Panc1 (cell line): ENCODE data around the gene UBALD2. TPM values are rescaled to one million over a fixed set of nuclear protein-coding genes. Genes with fewer than 3 reads are reported as not detected.

Experiments used
- ATAC-seq: fragments of 200-7000 bp; cut with Tn5 transposase; 2 replicates; pipeline ENCODE4 v1.9.1; 2020; ENCODE audit warnings: mild to moderate bottlenecking, moderate library complexity
- BruUV-seq: library from RNA; stranded (reverse); fragments of 400-500 nt; replicated peaks from 2 replicates; lab custom pipeline; 2021; lab: Mats Ljungman, UMichigan
- CTCF ChIA-PET: fragments of 300-600 bp; sonication (Branson Sonifier 250); formaldehyde crosslinking; loops from one replicate; lab custom pipeline; 2022; ENCODE audit warnings: antibody characterized with exemption; lab: Charles Lee
- POLR2A ChIA-PET: fragments of 300-600 bp; sonication (Branson Sonifier 250); formaldehyde crosslinking; loops from one replicate; lab custom pipeline; 2022; ENCODE audit warnings: antibody characterized with exemption; lab: Charles Lee
- DNase-seq: peaks from one replicate; pipeline ENCODE4 v3.0.0-alpha.2; 2010; ENCODE audit warnings: low read depth, low spot score
- H3K27ac ChIP-seq: 2 replicates; pipeline ENCODE4 v1.5.1; 2011; ENCODE audit warnings: mild to moderate bottlenecking, low read length, inconsistent platforms
- H3K27me3 ChIP-seq: fragments of 200-500 bp; sonication (Bioruptor generic); 2 replicates; pipeline ENCODE4 v1.6.0; 2014; ENCODE audit warnings: low read length, inconsistent platforms; ENCODE audit not compliant: control insufficient read depth, insufficient read depth
- H3K36me3 ChIP-seq: fragments of 200-500 bp; sonication (Bioruptor generic); 2 replicates; pipeline ENCODE4 v1.5.1; 2014; ENCODE audit warnings: inconsistent platforms, mild to moderate bottlenecking, low read length, moderate library complexity; ENCODE audit not compliant: control insufficient read depth, insufficient read depth
- H3K4me1 ChIP-seq: 2 replicates; pipeline ENCODE4 v1.5.1; 2011; ENCODE audit warnings: inconsistent platforms, mild to moderate bottlenecking, low read length, moderate library complexity; ENCODE audit not compliant: control insufficient read depth, insufficient read depth
- H3K4me3 ChIP-seq, 2 experiments: 2 replicates each; pipeline ENCODE4 v1.5.1; 2011 to 2012; ENCODE audit warnings: low read depth in 2 of 2, low read length in 2 of 2, mild to moderate bottlenecking in 2 of 2, inconsistent platforms in 1 of 2, moderate library complexity in 1 of 2
- H3K9me3 ChIP-seq: fragments of 200-500 bp; sonication (Bioruptor generic); 2 replicates; pipeline ENCODE4 v1.5.1; 2014; ENCODE audit warnings: low read depth, mild to moderate bottlenecking, inconsistent platforms, low read length, moderate library complexity; ENCODE audit not compliant: control insufficient read depth, insufficient read depth
- POLR2AphosphoS5 ChIP-seq: IDR thresholded peaks from 2 replicates; pipeline ENCODE4 v1.6.1; 2012; ENCODE audit warnings: mild to moderate bottlenecking, low read depth, low read length, moderate library complexity
- SIN3A ChIP-seq: IDR thresholded peaks from 2 replicates; pipeline ENCODE4 v1.6.1; 2012; ENCODE audit warnings: low read depth, mild to moderate bottlenecking, low read length, moderate library complexity, borderline replicate concordance; ENCODE audit not compliant: insufficient read depth
- TCF7L2 ChIP-seq: IDR thresholded peaks from 2 replicates; pipeline ENCODE4 v1.6.1; 2011; ENCODE audit warnings: mild to moderate bottlenecking, low read depth, low read length, inconsistent platforms
- in situ Hi-C: cut with HindIII; loops from 2 replicates; pipeline ENCODE4 v1.10.0; 2016; ENCODE audit warnings: low sequenced_read_pairs, low pct_unique_long_range_greater_than_20kb
- intact Hi-C: fragments of 100-400 bp; cut with micrococcal nuclease; formaldehyde crosslinking; loops from one replicate; pipeline ENCODE4 v1.10.0; 2022; ENCODE audit not compliant: unreplicated experiment
- total RNA-seq: library from RNA; stranded (reverse); gene quantifications from one replicate; pipeline ENCODE4 v1.2.1, GENCODE V29; 2021; ENCODE audit not compliant: unreplicated experiment
- TF ChIP-seq, protein P1 (sequence below): fragments of 450-650 bp; IDR thresholded peaks from 2 replicates; pipeline ENCODE4 v1.5.1; 2017; ENCODE audit warnings: mild to moderate bottlenecking
- TF ChIP-seq, protein P2 (sequence below), 2 experiments: IDR thresholded peaks; 2 replicates each; pipeline ENCODE4 v1.6.1; 2011 to 2012; ENCODE audit warnings: low read depth in 2 of 2, control low read depth in 1 of 2, low read length in 1 of 2, mild to moderate bottlenecking in 1 of 2, moderate library complexity in 1 of 2; ENCODE audit not compliant: insufficient read depth in 1 of 2

Gene UBALD2
- total RNA-seq, 1 experiment from 2014 or later = 30.0 TPM

DNA sequence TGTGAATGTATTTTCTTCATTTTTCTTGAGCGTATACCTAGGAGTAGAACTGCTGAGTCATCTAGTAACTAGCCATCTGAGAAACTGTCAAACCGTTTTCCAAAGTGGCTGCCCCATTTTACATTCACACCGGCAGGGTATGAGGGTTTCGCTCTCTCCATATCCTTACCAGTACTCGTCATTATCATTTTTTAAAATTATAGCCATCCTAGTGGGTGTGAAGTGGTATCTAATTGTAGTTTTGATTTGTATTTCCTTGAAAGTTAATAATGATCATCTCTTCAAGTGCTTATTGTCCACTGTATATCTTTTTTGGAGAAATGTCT lies 30.8 kb upstream of the UBALD2 start:
- Histone ChIP-seq H3K9me3 (no peaks in the 10 kb centered on the region), H3K27ac (no peak overlapping the region), H3K36me3 (no peaks in the 10 kb centered on the region), H3K4me1 (no peaks in the 10 kb centered on the region), H3K4me3 (no peak overlapping the region), H3K27me3 (peaks cover 9% of the 10 kb centered on the region; the same call in 1 of the 2 replicates)
- no TSS peak for BruUV-seq
- ATAC-seq = no peak
- DNase-seq = no peak
- ChIA-PET CTCF (no interaction called here), POLR2A (no interaction called here)
- TF ChIP-seq TCF7L2 (no peak), POLR2AphosphoS5 (no peak), SIN3A (no peak)
- TF ChIP-seq, protein P1, sequence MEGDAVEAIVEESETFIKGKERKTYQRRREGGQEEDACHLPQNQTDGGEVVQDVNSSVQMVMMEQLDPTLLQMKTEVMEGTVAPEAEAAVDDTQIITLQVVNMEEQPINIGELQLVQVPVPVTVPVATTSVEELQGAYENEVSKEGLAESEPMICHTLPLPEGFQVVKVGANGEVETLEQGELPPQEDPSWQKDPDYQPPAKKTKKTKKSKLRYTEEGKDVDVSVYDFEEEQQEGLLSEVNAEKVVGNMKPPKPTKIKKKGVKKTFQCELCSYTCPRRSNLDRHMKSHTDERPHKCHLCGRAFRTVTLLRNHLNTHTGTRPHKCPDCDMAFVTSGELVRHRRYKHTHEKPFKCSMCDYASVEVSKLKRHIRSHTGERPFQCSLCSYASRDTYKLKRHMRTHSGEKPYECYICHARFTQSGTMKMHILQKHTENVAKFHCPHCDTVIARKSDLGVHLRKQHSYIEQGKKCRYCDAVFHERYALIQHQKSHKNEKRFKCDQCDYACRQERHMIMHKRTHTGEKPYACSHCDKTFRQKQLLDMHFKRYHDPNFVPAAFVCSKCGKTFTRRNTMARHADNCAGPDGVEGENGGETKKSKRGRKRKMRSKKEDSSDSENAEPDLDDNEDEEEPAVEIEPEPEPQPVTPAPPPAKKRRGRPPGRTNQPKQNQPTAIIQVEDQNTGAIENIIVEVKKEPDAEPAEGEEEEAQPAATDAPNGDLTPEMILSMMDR = no peak
- TF ChIP-seq, protein P2, sequence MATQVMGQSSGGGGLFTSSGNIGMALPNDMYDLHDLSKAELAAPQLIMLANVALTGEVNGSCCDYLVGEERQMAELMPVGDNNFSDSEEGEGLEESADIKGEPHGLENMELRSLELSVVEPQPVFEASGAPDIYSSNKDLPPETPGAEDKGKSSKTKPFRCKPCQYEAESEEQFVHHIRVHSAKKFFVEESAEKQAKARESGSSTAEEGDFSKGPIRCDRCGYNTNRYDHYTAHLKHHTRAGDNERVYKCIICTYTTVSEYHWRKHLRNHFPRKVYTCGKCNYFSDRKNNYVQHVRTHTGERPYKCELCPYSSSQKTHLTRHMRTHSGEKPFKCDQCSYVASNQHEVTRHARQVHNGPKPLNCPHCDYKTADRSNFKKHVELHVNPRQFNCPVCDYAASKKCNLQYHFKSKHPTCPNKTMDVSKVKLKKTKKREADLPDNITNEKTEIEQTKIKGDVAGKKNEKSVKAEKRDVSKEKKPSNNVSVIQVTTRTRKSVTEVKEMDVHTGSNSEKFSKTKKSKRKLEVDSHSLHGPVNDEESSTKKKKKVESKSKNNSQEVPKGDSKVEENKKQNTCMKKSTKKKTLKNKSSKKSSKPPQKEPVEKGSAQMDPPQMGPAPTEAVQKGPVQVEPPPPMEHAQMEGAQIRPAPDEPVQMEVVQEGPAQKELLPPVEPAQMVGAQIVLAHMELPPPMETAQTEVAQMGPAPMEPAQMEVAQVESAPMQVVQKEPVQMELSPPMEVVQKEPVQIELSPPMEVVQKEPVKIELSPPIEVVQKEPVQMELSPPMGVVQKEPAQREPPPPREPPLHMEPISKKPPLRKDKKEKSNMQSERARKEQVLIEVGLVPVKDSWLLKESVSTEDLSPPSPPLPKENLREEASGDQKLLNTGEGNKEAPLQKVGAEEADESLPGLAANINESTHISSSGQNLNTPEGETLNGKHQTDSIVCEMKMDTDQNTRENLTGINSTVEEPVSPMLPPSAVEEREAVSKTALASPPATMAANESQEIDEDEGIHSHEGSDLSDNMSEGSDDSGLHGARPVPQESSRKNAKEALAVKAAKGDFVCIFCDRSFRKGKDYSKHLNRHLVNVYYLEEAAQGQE (IDR thresholded peaks at IDR 0.05; ENCODE audit: insufficient read depth in 1 of 2, low read depth in 2 of 2, low read length in 1 of 2) = no peak
- intact Hi-C loops (no loop called here), in situ Hi-C loops (no loop called here)

DNA sequence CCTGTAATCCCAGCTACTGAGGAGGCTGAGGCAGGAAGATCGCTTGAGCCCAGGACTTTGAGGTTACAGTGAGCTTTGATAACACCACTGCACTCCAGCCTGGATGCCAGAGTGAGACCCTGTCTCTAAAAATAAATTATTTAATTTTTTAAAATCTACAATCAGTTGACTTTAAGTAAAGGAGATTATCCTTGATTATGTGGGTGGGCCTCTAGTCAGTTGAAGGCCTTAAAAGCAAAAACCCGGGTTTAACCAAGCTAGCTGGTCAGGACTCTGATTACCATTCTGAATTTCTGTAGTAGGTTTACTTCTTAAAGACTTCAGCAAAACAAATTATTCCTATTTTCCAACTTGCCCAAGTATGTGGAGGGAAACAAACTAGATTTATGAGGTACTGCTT lies 29.3 kb upstream of the UBALD2 start:
- TF ChIP-seq POLR2AphosphoS5 = no peak
- TF ChIP-seq, protein P2 (IDR thresholded peaks at IDR 0.05; ENCODE audit: insufficient read depth in 1 of 2, low read depth in 2 of 2, low read length in 1 of 2) = no peak
- TF ChIP-seq, protein P1 = no peak
- Histone ChIP-seq H3K9me3 (no peaks in the 10 kb centered on the region), H3K4me1 (no peaks in the 10 kb centered on the region), H3K36me3 (no peaks in the 10 kb centered on the region), H3K4me3 (no peak overlapping the region), H3K27me3 (peaks cover 9% of the 10 kb centered on the region; the same call in 1 of the 2 replicates), H3K27ac (no peak overlapping the region)
- POLR2A ChIA-PET = no interaction called here
- DNase-seq (no peak), ATAC-seq (no peak)
- no TSS peak for BruUV-seq
- intact Hi-C loops (no loop called here), in situ Hi-C loops (no loop called here)
- CTCF ChIA-PET = no interaction called here
